Upper lobe of left lung (tissue), 4 donors: ENCODE measurements around the gene ZMYND8.
"Not testable (repeated sequence)": the region's sequence is repeated elsewhere in the genome, so short reads cannot be mapped to it uniquely, and the experiment has no call there.

Experiments used
- CTCF ChIP-seq, 6 experiments: fragments of 450-650 bp in 4 of 6; fragments of 200-600 bp in 2 of 6; sonication (generic) in 2 of 6; IDR thresholded peaks; one replicate each; pipeline ENCODE4 v1.5.1; 2016 to 2019; ENCODE audit warnings: antibody characterized with exemption in 6 of 6
- POLR2A ChIP-seq, 4 donors: fragments of 450-650 bp; IDR thresholded peaks; one replicate each; pipeline ENCODE4 v1.5.1; 2016 to 2017; ENCODE audit warnings: antibody characterized with exemption in 4 of 4, mild to moderate bottlenecking in 2 of 4
- POLR2AphosphoS5 ChIP-seq, 2 donors: sonication (generic); formaldehyde crosslinking; IDR thresholded peaks; one replicate each; pipeline ENCODE4 v1.5.1; 2017; ENCODE audit warnings: antibody characterized with exemption in 2 of 2

DNA sequence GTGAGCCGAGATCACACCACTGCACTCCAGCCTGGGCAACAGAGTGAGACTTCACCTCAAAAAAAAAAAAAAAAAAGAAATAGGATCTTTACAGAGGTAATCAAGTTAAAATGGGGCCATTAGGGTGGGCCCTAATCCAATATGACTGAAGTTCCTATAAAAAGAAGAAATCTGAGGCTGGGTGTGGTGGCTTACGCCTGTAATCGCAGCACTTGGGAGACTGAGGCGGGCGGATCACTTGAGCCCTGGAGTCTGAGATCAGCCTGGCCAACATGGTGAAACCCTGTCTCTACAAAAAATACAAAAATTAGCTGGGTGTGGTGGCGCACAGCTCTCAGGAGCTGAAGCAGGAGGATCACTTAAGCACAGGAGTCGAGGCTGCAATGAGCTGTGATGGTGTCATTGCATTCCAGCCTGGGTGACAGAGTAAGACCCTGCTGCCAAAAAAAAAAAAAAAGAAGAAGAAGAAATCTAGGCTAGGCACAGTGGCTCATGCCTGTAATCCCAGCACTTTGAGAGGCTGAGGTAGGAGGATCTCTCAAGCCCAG is 19.7 kb upstream of the ZMYND8 start:
- TF ChIP-seq POLR2AphosphoS5, CTCF, POLR2A (IDR thresholded peaks at IDR 0.05): not testable (repeated sequence)
